PC-3 (cell line): ENCODE results near the gene SH3PXD2A. TPM values are rescaled to one million over a fixed set of nuclear protein-coding genes. Genes with fewer than 3 reads are reported as not detected.

Source experiments
- ATAC-seq: fragments of 200-7000 bp; cut with Tn5 transposase; 2 replicates; pipeline ENCODE4 v1.9.1; 2020; ENCODE audit warnings: mild to moderate bottlenecking, moderate library complexity
- BruUV-seq: library from RNA; stranded (reverse); fragments of 400-500 nt; replicated peaks from 2 replicates; lab custom pipeline; 2021; lab: Mats Ljungman, UMichigan
- CTCF ChIA-PET: fragments of 300-600 bp; sonication (Branson Sonifier 250); formaldehyde crosslinking; loops from one replicate; lab custom pipeline; 2022; ENCODE audit warnings: antibody characterized with exemption; lab: Charles Lee
- POLR2A ChIA-PET: fragments of 300-600 bp; sonication (Branson Sonifier 250); formaldehyde crosslinking; loops from one replicate; lab custom pipeline; 2022; ENCODE audit warnings: antibody characterized with exemption; ENCODE audit not compliant: unreplicated experiment; lab: Charles Lee
- DNase-seq: peaks from one replicate; pipeline ENCODE4 v3.0.0-alpha.2; 2015
- H2AFZ ChIP-seq: fragments of 300-600 bp; sonication (generic); 2 replicates; pipeline ENCODE4 v1.6.0; 2016; ENCODE audit warnings: antibody characterized with exemption, low read length
- H3F3A ChIP-seq: fragments of 300-600 bp; sonication (generic); one replicate; pipeline ENCODE4 v1.6.0; 2017; ENCODE audit warnings: antibody characterized with exemption, low read length, control low read depth, mild to moderate bottlenecking; ENCODE audit not compliant: unreplicated experiment
- H3K27ac ChIP-seq: fragments of 300-600 bp; sonication (generic); 2 replicates; pipeline ENCODE4 v1.5.1; 2016; ENCODE audit warnings: mild to moderate bottlenecking, low read length
- H3K27me3 ChIP-seq: fragments of 300-600 bp; sonication (generic); 2 replicates; pipeline ENCODE4 v1.6.1; 2016; ENCODE audit warnings: low read length, mixed read lengths
- H3K36me3 ChIP-seq: fragments of 300-600 bp; sonication (generic); 2 replicates; pipeline ENCODE4 v1.6.1; 2016; ENCODE audit warnings: low read depth, mixed run types, low read length, mixed read lengths
- H3K4me1 ChIP-seq: fragments of 300-600 bp; sonication (generic); 2 replicates; pipeline ENCODE4 v1.5.1; 2016; ENCODE audit warnings: low read length; ENCODE audit not compliant: insufficient read depth
- H3K4me2 ChIP-seq: fragments of 300-600 bp; sonication (generic); 2 replicates; pipeline ENCODE4 v1.6.0; 2016; ENCODE audit warnings: low read length
- H3K4me3 ChIP-seq: fragments of 300-600 bp; sonication (generic); 2 replicates; pipeline ENCODE4 v1.5.1; 2016; ENCODE audit warnings: mild to moderate bottlenecking, low read length, mixed read lengths
- H3K79me2 ChIP-seq: fragments of 300-600 bp; sonication (generic); 2 replicates; pipeline ENCODE4 v1.6.1; 2017; ENCODE audit warnings: low read length, mixed read lengths
- H3K9ac ChIP-seq: fragments of 300-600 bp; sonication (generic); 2 replicates; pipeline ENCODE4 v1.6.0; 2016; ENCODE audit warnings: mild to moderate bottlenecking, low read length
- H3K9me2 ChIP-seq: fragments of 300-600 bp; sonication (generic); replicated peaks from 2 replicates; pipeline ENCODE4 v1.6.1; 2016; ENCODE audit warnings: mixed run types, low read length, mixed read lengths
- H3K9me3 ChIP-seq: fragments of 300-600 bp; sonication (generic); 2 replicates; pipeline ENCODE4 v1.6.1; 2016; ENCODE audit warnings: low read length, mixed read lengths
- H4K20me1 ChIP-seq: fragments of 300-600 bp; sonication (generic); 2 replicates; pipeline ENCODE4 v1.6.1; 2016; ENCODE audit warnings: low read length, mixed read lengths
- CTCF ChIP-seq: fragments of 300-600 bp; sonication (generic); conservative IDR thresholded peaks from 2 replicates; pipeline ENCODE4 v1.5.1; 2017; ENCODE audit warnings: antibody characterized with exemption, low read depth, mild to moderate bottlenecking, low read length
- EZH2 ChIP-seq: fragments of 300-600 bp; sonication (generic); IDR thresholded peaks from one replicate; pipeline ENCODE4 v1.6.1; 2017; ENCODE audit warnings: antibody characterized with exemption, mild to moderate bottlenecking, low read length; ENCODE audit not compliant: unreplicated experiment
- EZH2phosphoT487 ChIP-seq: fragments of 300-600 bp; sonication (generic); IDR thresholded peaks from 2 replicates; pipeline ENCODE4 v1.6.1; 2018; ENCODE audit warnings: mild to moderate bottlenecking, antibody characterized with exemption, low read length, borderline replicate concordance
- intact Hi-C: fragments of 100-400 bp; cut with micrococcal nuclease; formaldehyde crosslinking; loops from 2 replicates; pipeline ENCODE4 v1.9.0; 2023
- total RNA-seq: library from RNA; depleted of rRNA; stranded (reverse); fragments of >200 nt; gene quantifications from 2 replicates; pipeline ENCODE4 v1.2.3, GENCODE V29; 2014

Gene SH3PXD2A
- total RNA-seq, 1 experiment from 2014 or later, result 3.4 TPM

GRCh38 chr10:103725242-103725641 lies 130.1 kb downstream of the SH3PXD2A start:
- no TSS peak for BruUV-seq
- POLR2A ChIA-PET, result no interaction called here
- Histone ChIP-seq H3K27me3 (no peaks in the 10 kb centered on the region), H3K4me3 (no peak overlapping the region), H3K36me3 (no peaks in the 10 kb centered on the region), H3K4me1 (no peaks in the 10 kb centered on the region), H3K9me3 (no peaks in the 10 kb centered on the region), H3K9me2 (no peaks in the 10 kb centered on the region), H2AFZ (no peak overlapping the region), H4K20me1 (no peaks in the 10 kb centered on the region), H3K79me2 (no peaks in the 10 kb centered on the region), H3K9ac (no peak overlapping the region), H3K4me2 (no peak overlapping the region), H3F3A (no peaks in the 10 kb centered on the region), H3K27ac (no peak overlapping the region)
- CTCF ChIA-PET, result no interaction called here
- TF ChIP-seq CTCF (no peak), EZH2 (no peak), EZH2phosphoT487 (no peak)
- ATAC-seq (no peak), DNase-seq (no peak)
- intact Hi-C loops, result no loop called here

- Histone ChIP-seq H3K4me2 (no peak overlapping the region), H3F3A (no peaks in the 10 kb centered on the region), H3K9ac (no peak overlapping the region), H3K27me3 (no peaks in the 10 kb centered on the region), H3K9me2 (no peaks in the 10 kb centered on the region), H3K79me2 (no peaks in the 10 kb centered on the region), H3K4me1 (no peaks in the 10 kb centered on the region), H3K9me3 (no peaks in the 10 kb centered on the region), H2AFZ (no peak overlapping the region), H4K20me1 (no peaks in the 10 kb centered on the region), H3K36me3 (no peaks in the 10 kb centered on the region), H3K27ac (no peak overlapping the region), H3K4me3 (no peak overlapping the region)
- intact Hi-C loops, result no loop called here
- ChIA-PET POLR2A (no interaction called here), CTCF (no interaction called here)
- DNase-seq (no peak), ATAC-seq (no peak)
- BruUV-seq, result no TSS peak
- TF ChIP-seq CTCF (no peak), EZH2 (no peak)
Measured at GRCh38 chr10:103724771-103725170, 130.6 kb downstream of the SH3PXD2A start.

- no peaks in the 10 kb centered on the region for H3K9me3 ChIP-seq
- ATAC-seq, result no peak
- no peak for DNase-seq
- H3K4me1 ChIP-seq, result no peaks in the 10 kb centered on the region
- H3K27me3 ChIP-seq, result no peaks in the 10 kb centered on the region
- no peaks in the 10 kb centered on the region for H3K9me2 ChIP-seq
- no peaks in the 10 kb centered on the region for H3K36me3 ChIP-seq
- no peak overlapping the region for H3K9ac ChIP-seq
- no peak overlapping the region for H3K4me2 ChIP-seq
- ChIA-PET POLR2A (no interaction called here), CTCF (no interaction called here)
- H3K79me2 ChIP-seq, result no peaks in the 10 kb centered on the region
- H4K20me1 ChIP-seq, result no peaks in the 10 kb centered on the region
- H3K4me3 ChIP-seq, result no peak overlapping the region
- H3F3A ChIP-seq, result no peaks in the 10 kb centered on the region
- no peak overlapping the region for H3K27ac ChIP-seq
- no peak overlapping the region for H2AFZ ChIP-seq
- TF ChIP-seq EZH2 (no peak), EZH2phosphoT487 (no peak), CTCF (no peak)
- intact Hi-C loops, result no loop called here
- no TSS peak for BruUV-seq
Measured at GRCh38 chr10:103724074-103724473, 131.3 kb downstream of the SH3PXD2A start.
